Right lobe of liver (tissue), 6 donors: Measurements from ENCODE around the gene SAMD5. TPM values are rescaled to one million over a fixed set of nuclear protein-coding genes. Genes with fewer than 3 reads are reported as not detected.
A peak's percentile ranks its signal among the peaks of the same experiment; 100 is the strongest.
"Not testable (repeated sequence)": the region's sequence is repeated elsewhere in the genome, so short reads cannot be mapped to it uniquely, and the experiment has no call there.

Source experiments
- ATAC-seq, 4 donors: fragments of 200-7000 bp; cut with Tn5 transposase; one replicate each; pipeline ENCODE4 v1.9.1; 2020; ENCODE audit warnings: mild to moderate bottlenecking in 4 of 4, moderate library complexity in 4 of 4
- DNase-seq, 3 donors: peaks; one replicate each; pipeline ENCODE4 v3.0.0-alpha.2; 2020
- H3K27ac ChIP-seq, 3 donors: fragments of 200-600 bp; one replicate each; pipeline ENCODE4 v1.8.0; 2022
- H3K27me3 ChIP-seq, 2 donors: fragments of 200-600 bp; one replicate each; pipeline ENCODE4 v1.8.0; 2022
- H3K36me3 ChIP-seq, 4 donors: fragments of 200-600 bp; sonication (generic) in 1 of 4; one replicate each; pipeline versions ENCODE4 v1.5.1 to v1.8.0; 2017 to 2022; ENCODE audit warnings: control low read depth in 1 of 4
- H3K4me1 ChIP-seq, 4 donors: fragments of 200-600 bp; sonication (generic) in 1 of 4; one replicate each; pipeline versions ENCODE4 v1.5.1 to v1.8.0; 2017 to 2022; ENCODE audit warnings: control low read depth in 1 of 4
- H3K4me3 ChIP-seq, 3 donors: fragments of 200-600 bp; one replicate each; pipeline ENCODE4 v1.8.0; 2022
- H3K9me3 ChIP-seq, 4 donors: fragments of 200-600 bp; sonication (generic) in 1 of 4; one replicate each; pipeline versions ENCODE4 v1.5.1 to v1.8.0; 2017 to 2022; ENCODE audit warnings: control low read depth in 1 of 4
- CTCF ChIP-seq, 4 donors: fragments of 200-600 bp in 3 of 4; fragments of 450-650 bp in 1 of 4; IDR thresholded peaks; one replicate each; pipeline versions ENCODE4 v1.5.1 to v1.8.0; 2016 to 2022; ENCODE audit warnings: antibody characterized with exemption in 4 of 4, mild to moderate bottlenecking in 2 of 4
- POLR2A ChIP-seq: fragments of 450-650 bp; IDR thresholded peaks from one replicate; pipeline ENCODE4 v1.6.1; 2017; ENCODE audit warnings: antibody characterized with exemption, mild to moderate bottlenecking
- WGBS: methylation state at CpG from one replicate; pipeline ENCODE4 v1.1.6; 2018; ENCODE audit warnings: low coverage, low lambda C conversion rate; ENCODE audit not compliant: insufficient coverage; ENCODE audit errors: missing lambda C conversion rate; 5-methylcytosine and 5-hydroxymethylcytosine counted together
- intact Hi-C, 2 donors: fragments of 100-400 bp; cut with DNase I; formaldehyde crosslinking; loops; one replicate each; pipeline versions ENCODE4 v1.11.2 to v1.14.1; 2022
- total RNA-seq, 6 experiments: library from RNA; depleted of rRNA in 2 of 6; stranded (reverse); fragments of >200 nt in 2 of 6; fragmentation: NEBNext Ultra II Directional in 3 of 6; extraction: Animal tissue kit (Norgen Biotek cat#: 25700) in 3 of 6; gene quantifications; one replicate each; pipeline versions ENCODE4 v1.1.0 to v1.2.4, GENCODE V29; 2016 to 2023
- donor health status: DM: no; HTN: yes; CAD: no.
- donor health status: DM: no; HTN: no; CAD: no.
- donor health status: DM: no; HTN: no; CAD: no.
- donor health status: DM: no; HTN: yes; CAD: no.
- donor health status: DM: no; HTN: yes; CAD: no.

The SAMD5 gene
- total RNA-seq, 6 experiments from 2014 or later: 9.5 to 17.6 (median 11.5) TPM

- Histone ChIP-seq H3K36me3 (no peaks in the 10 kb centered on the region), H3K27me3 (no peaks in the 10 kb centered on the region), H3K9me3 (no peaks in the 10 kb centered on the region), H3K27ac (no peak overlapping the region), H3K4me3 (no peak overlapping the region), H3K4me1 (no peaks in the 10 kb centered on the region)
- intact Hi-C loops: no loop called here
- WGBS: 79% methylated on average over 5 of the region's 6 CpGs
- DNase-seq (no peak), ATAC-seq (no peak)
- no peak for TF ChIP-seq POLR2A
- TF ChIP-seq CTCF (IDR thresholded peaks at IDR 0.05): no peak
Measured at GRCh38 chr6:147538821-147539220, 30.3 kb downstream of the SAMD5 start.

GRCh38 chr6:147540075-147540474, 31.6 kb downstream of the SAMD5 start:
- intact Hi-C loops: no loop called here
- DNase-seq: no peak
- TF ChIP-seq POLR2A: no peak
- TF ChIP-seq CTCF (IDR thresholded peaks at IDR 0.05): no peak
- Histone ChIP-seq H3K27me3 (no peaks in the 10 kb centered on the region), H3K36me3 (no peaks in the 10 kb centered on the region), H3K4me1 (no peaks in the 10 kb centered on the region), H3K9me3 (no peaks in the 10 kb centered on the region), H3K4me3 (no peak overlapping the region), H3K27ac (no peak overlapping the region)
- WGBS: 59% methylated on average over 5 of the region's 5 CpGs
- no peak for ATAC-seq

GRCh38 chr6:147542436-147542835, 33.9 kb downstream of the SAMD5 start:
- H3K9me3 ChIP-seq, H3K36me3 ChIP-seq, intact Hi-C loops, DNase-seq, ATAC-seq, H3K4me3 ChIP-seq, H3K27ac ChIP-seq, H3K27me3 ChIP-seq, H3K4me1 ChIP-seq: not testable (repeated sequence)
- 85% methylated on average over 3 of the region's 4 CpGs for WGBS

- ATAC-seq: no peak
- H3K9me3 ChIP-seq: no peaks in the 10 kb centered on the region
- TF ChIP-seq POLR2A (no peak), CTCF (IDR thresholded peaks at IDR 0.05) (no peak)
- no peaks in the 10 kb centered on the region for H3K4me1 ChIP-seq
- H3K27ac ChIP-seq: no peak overlapping the region
- no peak for DNase-seq
- intact Hi-C loops: no loop called here
- no peak overlapping the region for H3K4me3 ChIP-seq
- WGBS: 83% methylated on average over 2 of the region's 2 CpGs
- no peaks in the 10 kb centered on the region for H3K36me3 ChIP-seq
- H3K27me3 ChIP-seq: no peaks in the 10 kb centered on the region
Measured at GRCh38 chr6:147544420-147544819, 35.9 kb downstream of the SAMD5 start.

GRCh38 chr6:147546501-147547368, 38.2 kb downstream of the SAMD5 start:
- no peaks in the 10 kb centered on the region for H3K4me1 ChIP-seq
- H3K36me3 ChIP-seq: no peaks in the 10 kb centered on the region
- peak in 1 of 4 donors; percentile 15 for ATAC-seq
- no peak overlapping the region for H3K27ac ChIP-seq
- H3K9me3 ChIP-seq: no peaks in the 10 kb centered on the region
- 83% methylated on average over 5 of the region's 6 CpGs for WGBS
- H3K27me3 ChIP-seq: no peaks in the 10 kb centered on the region
- no peak overlapping the region for H3K4me3 ChIP-seq
- no peak for DNase-seq
- TF ChIP-seq CTCF (IDR thresholded peaks at IDR 0.05) (no peak), POLR2A (no peak)
- intact Hi-C loops: no loop called here
